H1 (cell line): Measurements from ENCODE around the gene VENTX.
A peak's percentile ranks its signal among the peaks of the same experiment; 100 is the strongest.

Source experiments
- BRCA1 ChIP-seq: IDR thresholded peaks from 2 replicates; pipeline ENCODE4 v1.6.1; 2012; ENCODE audit warnings: low read depth, low read length, improper control_type of control experiment
- CTCF ChIP-seq, 3 experiments: IDR thresholded peaks; 1 replicate in 2 of 3; 2 replicates in 1 of 3; pipeline versions ENCODE4 v1.5.1 to v1.6.1; 2011; ENCODE audit warnings: low read length in 3 of 3, mild to moderate bottlenecking in 3 of 3, inconsistent platforms in 2 of 3, low read depth in 1 of 3, moderate library complexity in 1 of 3; ENCODE audit not compliant: insufficient read depth in 1 of 3; ENCODE audit errors: control extremely low read depth in 1 of 3
- E2F6 ChIP-seq: IDR thresholded peaks from 2 replicates; pipeline ENCODE4 v1.6.1; 2012; ENCODE audit warnings: inconsistent platforms
- POLR2AphosphoS5 ChIP-seq: IDR thresholded peaks from 2 replicates; pipeline ENCODE4 v1.6.1; 2011; ENCODE audit warnings: low read depth, low read length
- SP1 ChIP-seq: IDR thresholded peaks from 2 replicates; pipeline ENCODE4 v1.6.1; 2011; ENCODE audit warnings: low read depth, low read length
- TAF1 ChIP-seq: IDR thresholded peaks from 2 replicates; pipeline ENCODE4 v1.6.1; 2011; ENCODE audit warnings: mild to moderate bottlenecking, low read depth, low read length

DNA sequence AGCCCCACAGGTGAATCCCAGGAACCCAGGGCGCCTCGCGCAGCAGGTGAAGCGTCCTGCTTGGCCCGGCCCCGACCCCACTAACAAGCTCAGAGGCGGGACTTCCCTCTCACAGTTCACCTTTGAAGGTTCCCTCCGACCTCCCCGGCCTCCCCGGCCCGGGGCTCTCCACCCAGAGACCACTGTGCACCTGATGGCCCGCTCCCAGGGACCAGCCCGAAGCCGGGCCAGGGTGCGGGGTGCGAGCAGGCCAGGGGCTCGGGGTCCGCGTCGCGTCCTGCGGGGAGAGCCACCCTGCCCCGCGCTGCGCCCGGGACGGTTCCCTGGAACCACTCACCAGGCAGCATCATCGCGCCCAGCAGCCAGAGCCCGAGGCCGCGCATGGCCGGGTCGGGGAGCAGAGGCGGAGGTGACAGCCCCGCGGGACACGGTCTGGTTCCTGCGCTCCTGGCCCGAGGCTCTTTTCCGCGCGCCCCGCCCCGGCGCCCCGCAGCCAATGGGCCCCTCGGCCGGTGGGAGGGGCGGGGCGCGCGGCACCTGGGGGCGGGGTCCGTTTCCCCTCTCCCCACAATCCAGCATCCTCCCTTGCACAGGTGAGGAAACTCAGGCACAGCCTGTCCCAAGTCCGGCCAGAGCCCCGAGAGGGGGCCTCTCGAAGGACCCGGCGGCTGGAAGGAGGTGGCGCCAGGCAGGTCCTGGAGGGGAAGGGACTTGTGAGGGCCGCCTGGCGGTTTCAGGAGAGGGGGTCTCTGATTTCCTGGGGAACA lies 39.0 kb downstream of the VENTX start, which contains the start of gene ADAM8:
- TF ChIP-seq BRCA1 (no peak), TAF1 (no peak), POLR2AphosphoS5 (no peak), E2F6 (no peak; the same call in 1 of the 2 replicates), CTCF (IDR thresholded peaks at IDR 0.05; ENCODE audit: control extremely low read depth in 1 of 3, insufficient read depth in 1 of 3, low read depth in 1 of 3, low read length in 3 of 3) (peak in 1 of 3 experiments; percentile 1; a peak in 1 of 4 replicates), SP1 (no peak)
